Measurements from ENCODE around the gene NBEAL2. TPM values are rescaled to one million over a fixed set of nuclear protein-coding genes. Genes with fewer than 3 reads are reported as not detected.

The NBEAL2 gene
- polyA plus RNA-seq, 3 donors: 10.4 to 622 (median 17.3) TPM

DNA sequence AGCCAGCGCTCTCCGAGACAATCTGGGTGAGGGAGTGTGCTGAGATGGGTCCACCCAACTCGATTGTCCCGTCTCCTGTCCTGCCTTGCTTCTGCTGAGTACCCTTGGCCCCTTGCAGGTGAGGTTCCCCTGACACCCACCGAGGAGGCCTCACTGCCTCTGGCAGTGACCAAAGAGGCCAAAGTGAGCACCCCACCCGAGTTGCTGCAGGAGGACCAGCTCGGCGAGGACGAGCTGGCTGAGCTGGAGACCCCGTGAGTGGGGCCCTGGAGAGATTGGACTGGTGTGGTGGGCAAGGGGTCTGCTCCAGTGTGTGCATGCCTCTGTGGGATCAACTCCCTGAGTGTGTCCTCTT, 23.6 kb downstream of the NBEAL2 start:
- Histone ChIP-seq H4K20me1 (ENCODE audit: insufficient read depth, low read length) (peaks cover 100% of the 10 kb centered on the region), H3K9me3 (replicated peaks in 1 of 2; ENCODE audit: control insufficient read depth in 1 of 2, insufficient read depth in 1 of 2, low read length in 2 of 2) (no peaks in the 10 kb centered on the region), H3K4me1 (ENCODE audit: control insufficient read depth in 1 of 2, insufficient read depth in 2 of 2, low read length in 2 of 2) (peaks cover 3 to 9% of the 10 kb centered on the region in 2 donors), H3K4me2 (replicated peaks; ENCODE audit: extremely low read depth, low read length, poor library complexity, severe bottlenecking) (no peak overlapping the region), H3K79me2 (ENCODE audit: insufficient read depth, low read length) (peaks cover 19% of the 10 kb centered on the region), H3K9ac (ENCODE audit: insufficient read depth, low read length, poor library complexity, severe bottlenecking) (no peak overlapping the region), H3K36me3 (replicated peaks in 1 of 2; ENCODE audit: control insufficient read depth in 1 of 2, insufficient read depth in 2 of 2, low read length in 2 of 2) (peaks cover 100% of the 10 kb centered on the region in 2 donors), H3K27ac (ENCODE audit: low read depth in 1 of 2, low read length in 2 of 2) (no peak overlapping the region), H3K27me3 (ENCODE audit: control insufficient read depth in 2 of 2, insufficient read depth in 2 of 2, low read length in 2 of 2) (no peaks in the 10 kb centered on the region), H2AFZ (ENCODE audit: insufficient read depth, low read depth, low read length, poor library complexity, severe bottlenecking) (no peak overlapping the region), H3K4me3 (replicated peaks in 1 of 3; ENCODE audit: low read depth in 2 of 3, low read length in 3 of 3) (no peak overlapping the region)
- H3K9me3 Mint-ChIP-seq: no peaks in the 10 kb centered on the region
- TF ChIP-seq, protein P1, sequence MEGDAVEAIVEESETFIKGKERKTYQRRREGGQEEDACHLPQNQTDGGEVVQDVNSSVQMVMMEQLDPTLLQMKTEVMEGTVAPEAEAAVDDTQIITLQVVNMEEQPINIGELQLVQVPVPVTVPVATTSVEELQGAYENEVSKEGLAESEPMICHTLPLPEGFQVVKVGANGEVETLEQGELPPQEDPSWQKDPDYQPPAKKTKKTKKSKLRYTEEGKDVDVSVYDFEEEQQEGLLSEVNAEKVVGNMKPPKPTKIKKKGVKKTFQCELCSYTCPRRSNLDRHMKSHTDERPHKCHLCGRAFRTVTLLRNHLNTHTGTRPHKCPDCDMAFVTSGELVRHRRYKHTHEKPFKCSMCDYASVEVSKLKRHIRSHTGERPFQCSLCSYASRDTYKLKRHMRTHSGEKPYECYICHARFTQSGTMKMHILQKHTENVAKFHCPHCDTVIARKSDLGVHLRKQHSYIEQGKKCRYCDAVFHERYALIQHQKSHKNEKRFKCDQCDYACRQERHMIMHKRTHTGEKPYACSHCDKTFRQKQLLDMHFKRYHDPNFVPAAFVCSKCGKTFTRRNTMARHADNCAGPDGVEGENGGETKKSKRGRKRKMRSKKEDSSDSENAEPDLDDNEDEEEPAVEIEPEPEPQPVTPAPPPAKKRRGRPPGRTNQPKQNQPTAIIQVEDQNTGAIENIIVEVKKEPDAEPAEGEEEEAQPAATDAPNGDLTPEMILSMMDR (IDR thresholded peaks at IDR 0.05): no peak
- peaks cover 0 to 1% (median 0%) of the 10 kb centered on the region in 3 donors for H3K27me3 Mint-ChIP-seq (ENCODE audit: low read depth in 3 of 3)
- 97% methylated on average over 10 of the region's 10 CpGs for WGBS (ENCODE audit: insufficient coverage)
- no peak overlapping the region for H3K4me3 Mint-ChIP-seq
- DNase-seq: no peak
- intact Hi-C loops (cut with micrococcal nuclease): no loop called here
- H3K27ac Mint-ChIP-seq: peak overlapping the region in 1 of 7 donors; percentile 62
- H3K4me1 Mint-ChIP-seq: peaks cover 12% of the 10 kb centered on the region
- peaks cover 91 to 99% of the 10 kb centered on the region in 2 donors for H3K36me3 Mint-ChIP-seq

DNA sequence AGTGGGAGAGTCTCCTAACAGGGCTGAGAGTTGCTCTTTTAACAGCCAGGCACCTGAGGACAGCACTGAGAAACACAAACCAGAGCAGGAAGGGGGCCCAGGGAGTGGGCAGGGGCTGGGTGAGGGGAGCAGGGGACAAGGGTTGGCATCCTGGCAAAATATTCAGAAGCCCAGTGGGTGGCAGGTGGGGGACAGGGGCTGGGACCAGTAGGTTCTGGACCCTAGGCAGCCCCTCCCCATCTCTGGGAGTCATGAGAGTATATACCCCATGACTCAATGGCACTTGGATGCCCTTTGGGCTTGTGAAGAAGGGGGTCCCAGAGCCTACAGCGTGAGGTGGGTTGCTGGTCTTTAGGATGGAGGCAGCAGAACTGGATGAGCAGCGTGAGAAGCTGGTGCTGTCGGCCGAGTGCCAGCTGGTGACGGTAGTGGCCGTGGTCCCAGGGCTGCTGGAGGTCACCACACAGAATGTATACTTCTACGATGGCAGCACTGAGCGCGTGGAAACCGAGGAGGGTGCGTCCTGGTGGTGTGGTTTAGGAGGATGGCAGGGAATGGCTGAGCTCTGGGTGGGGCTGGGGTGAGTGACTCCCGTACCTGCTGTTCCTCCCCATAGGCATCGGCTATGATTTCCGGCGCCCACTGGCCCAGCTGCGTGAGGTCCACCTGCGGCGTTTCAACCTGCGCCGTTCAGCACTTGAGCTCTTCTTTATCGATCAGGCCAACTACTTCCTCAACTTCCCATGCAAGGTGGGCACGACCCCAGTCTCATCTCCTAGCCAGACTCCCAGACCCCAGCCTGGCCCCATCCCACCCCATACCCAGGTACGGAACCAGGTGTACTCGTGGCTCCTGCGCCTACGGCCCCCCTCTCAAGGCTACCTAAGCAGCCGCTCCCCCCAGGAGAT, 24.2 kb downstream of the NBEAL2 start:
- Histone ChIP-seq H3K4me2 (replicated peaks; ENCODE audit: extremely low read depth, low read length, poor library complexity, severe bottlenecking) (no peak overlapping the region), H3K9me3 (replicated peaks in 1 of 2; ENCODE audit: control insufficient read depth in 1 of 2, insufficient read depth in 1 of 2, low read length in 2 of 2) (no peaks in the 10 kb centered on the region), H3K79me2 (ENCODE audit: insufficient read depth, low read length) (peaks cover 15% of the 10 kb centered on the region), H3K27me3 (ENCODE audit: control insufficient read depth in 2 of 2, insufficient read depth in 2 of 2, low read length in 2 of 2) (no peaks in the 10 kb centered on the region), H3K4me3 (replicated peaks in 1 of 3; ENCODE audit: low read depth in 2 of 3, low read length in 3 of 3) (no peak overlapping the region), H4K20me1 (ENCODE audit: insufficient read depth, low read length) (peaks cover 100% of the 10 kb centered on the region), H3K4me1 (ENCODE audit: control insufficient read depth in 1 of 2, insufficient read depth in 2 of 2, low read length in 2 of 2) (peaks cover 8 to 16% of the 10 kb centered on the region in 2 donors), H3K27ac (ENCODE audit: low read depth in 1 of 2, low read length in 2 of 2) (no peak overlapping the region), H2AFZ (ENCODE audit: insufficient read depth, low read depth, low read length, poor library complexity, severe bottlenecking) (no peak overlapping the region), H3K9ac (ENCODE audit: insufficient read depth, low read length, poor library complexity, severe bottlenecking) (no peak overlapping the region), H3K36me3 (replicated peaks in 1 of 2; ENCODE audit: control insufficient read depth in 1 of 2, insufficient read depth in 2 of 2, low read length in 2 of 2) (peaks cover 100% of the 10 kb centered on the region in 2 donors)
- intact Hi-C loops (cut with micrococcal nuclease): no loop called here
- TF ChIP-seq, protein P1 (IDR thresholded peaks at IDR 0.05): no peak
- no peak for DNase-seq
- Mint-ChIP-seq H3K4me3 (no peak overlapping the region), H3K4me1 (peaks cover 14% of the 10 kb centered on the region), H3K36me3 (peaks cover 91 to 99% of the 10 kb centered on the region in 2 donors), H3K27me3 (ENCODE audit: low read depth in 3 of 3) (peaks cover 0 to 1% (median 0%) of the 10 kb centered on the region in 3 donors), H3K9me3 (no peaks in the 10 kb centered on the region), H3K27ac (peak overlapping the region in 3 of 7 donors; percentile 62 to 78 (median 71))
- WGBS (ENCODE audit: insufficient coverage): 95% methylated on average over 10 of the region's 27 CpGs

All from CD14-positive monocyte (primary cell).